Measurements from ENCODE around the gene DDX39B. TPM values are rescaled to one million over a fixed set of nuclear protein-coding genes. Genes with fewer than 3 reads are reported as not detected.
A peak's percentile ranks its signal among the peaks of the same experiment; 100 is the strongest.
"Not testable (repeated sequence)": the region's sequence is repeated elsewhere in the genome, so short reads cannot be mapped to it uniquely, and the experiment has no call there.

DDX39B gene
- total RNA-seq, 2 experiments from 2014 or later, result 477 to 488 TPM

DNA sequence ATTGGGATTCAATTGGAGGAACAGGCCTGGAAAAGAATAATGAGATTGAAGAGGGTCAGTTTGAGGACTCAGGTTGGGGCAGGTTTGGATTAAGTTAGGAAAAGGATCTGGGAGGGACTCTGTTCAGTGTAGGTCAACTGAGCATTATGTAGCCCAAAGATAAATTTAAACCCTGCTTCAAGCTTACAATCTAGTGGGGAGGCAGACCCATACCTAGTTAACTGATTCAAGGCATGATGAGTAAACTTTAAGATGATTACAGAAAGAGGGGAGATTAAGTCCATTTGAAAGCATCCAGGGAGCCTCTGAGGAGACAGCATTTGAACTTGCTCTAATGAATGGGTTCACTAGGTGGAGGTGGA is 18.9 kb upstream of the DDX39B start:
- no peak for ATAC-seq
- DNase-seq, result no peak
- Mint-ChIP-seq H3K4me1 (ENCODE audit: low read depth) (peaks cover 65% of the 10 kb centered on the region), H3K9me3 (ENCODE audit: insufficient read depth) (no peaks in the 10 kb centered on the region), H3K4me3 (peak overlapping the region; percentile 65), H3K27me3 (ENCODE audit: low read depth) (peaks cover 24% of the 10 kb centered on the region), H3K27ac (peak overlapping the region; percentile 82), H3K36me3 (ENCODE audit: low read depth) (peaks cover 57% of the 10 kb centered on the region)
- POLR2A ChIA-PET, result interaction anchor here (0.9 to 5.1 kb wide), 7 partner anchors 8 to 55 kb away, joined by 3 to 55 read pairs (median 6); partner anchors contain the start of genes LTA, LTB and TNF
- CTCF ChIA-PET, result interaction anchor here (1.2 to 17.1 kb wide), 11 partner anchors 8 to 54 kb away, joined by 3 to 189 read pairs (median 7); partner anchors contain the start of genes AIF1, LST1, LTB and NCR3

DNA sequence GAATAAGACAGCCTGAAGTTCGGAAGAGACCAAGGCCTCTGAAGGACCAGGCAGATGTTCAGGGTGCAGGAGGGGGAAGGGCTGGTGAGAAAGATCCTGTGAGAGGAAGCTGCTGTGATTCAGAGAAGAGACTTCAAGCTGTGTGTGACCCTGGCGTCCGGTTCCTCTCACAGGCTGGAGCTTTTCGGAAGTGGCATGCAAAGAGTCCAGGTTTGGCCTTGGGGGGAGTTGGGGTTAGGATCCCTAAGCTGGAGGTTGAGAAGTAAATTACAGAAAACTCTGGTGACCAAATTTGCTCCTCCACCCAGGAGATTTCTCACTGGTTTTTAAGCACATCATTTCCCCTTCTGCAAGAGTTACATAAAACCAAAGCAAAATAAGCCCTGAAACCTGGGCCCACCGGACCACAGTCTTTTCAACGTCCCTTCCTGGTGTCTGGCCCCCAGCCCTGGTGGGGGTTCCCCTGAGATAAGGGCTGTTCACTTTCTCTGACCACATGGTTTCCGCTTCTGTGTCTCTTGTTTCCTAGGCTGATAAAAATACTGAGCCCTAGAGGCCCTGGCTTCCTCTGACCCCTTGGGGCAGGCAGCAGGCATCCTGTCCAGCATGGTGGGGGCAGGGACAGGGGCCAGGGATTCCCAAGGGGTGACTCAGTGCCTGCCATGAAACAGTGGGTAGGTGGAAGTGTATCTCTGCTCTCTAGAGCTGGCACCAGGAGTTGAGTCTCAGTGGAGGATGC is 18.3 kb upstream of the DDX39B start:
- peak; percentile 70 for ATAC-seq
- peak; percentile 75 for DNase-seq
- peak overlapping the region; percentile 65 for H3K4me3 Mint-ChIP-seq

DNA sequence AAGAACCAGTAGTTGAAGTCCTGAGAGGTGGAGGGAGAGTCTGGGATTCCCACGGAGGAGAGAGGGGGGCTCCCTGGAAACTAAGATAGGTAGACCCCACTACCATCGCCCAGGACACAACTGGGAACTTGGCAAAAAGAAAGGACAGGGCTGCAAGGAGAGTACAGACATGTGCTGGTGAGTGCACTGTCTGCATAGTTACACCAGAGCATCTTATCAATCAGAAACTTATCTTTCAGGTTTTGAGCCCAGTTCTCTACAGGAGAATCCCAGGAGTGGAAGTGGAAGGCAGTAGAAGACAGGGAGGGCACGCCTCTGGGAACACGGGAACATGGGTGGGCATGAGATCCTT is 17.8 kb upstream of the DDX39B start:
- POLR2A ChIA-PET, result interaction anchor here (0.7 to 5.1 kb wide), 9 partner anchors 8 to 101 kb away, joined by 3 to 55 read pairs (median 5); partner anchors contain the start of genes C6orf47, LTA, LTB and NCR3
- peaks cover 52% of the 10 kb centered on the region for H3K36me3 Mint-ChIP-seq (ENCODE audit: low read depth)
- ATAC-seq, result peak; percentile 38

More for the DNA sequence above, 18.3 kb upstream of the DDX39B start:
- Mint-ChIP-seq H3K36me3 (ENCODE audit: low read depth) (peaks cover 54% of the 10 kb centered on the region), H3K27me3 (ENCODE audit: low read depth) (peaks cover 19% of the 10 kb centered on the region), H3K27ac (peak overlapping the region; percentile 82), H3K4me1 (ENCODE audit: low read depth) (peaks cover 65% of the 10 kb centered on the region), H3K9me3 (ENCODE audit: insufficient read depth) (no peaks in the 10 kb centered on the region)
- POLR2A ChIA-PET, result interaction anchor here (0.7 to 5.1 kb wide), 9 partner anchors 8 to 100 kb away, joined by 3 to 55 read pairs (median 5); partner anchors contain the start of genes C6orf47, LTA, LTB and NCR3
- CTCF ChIA-PET, result interaction anchor here (1.2 to 17.1 kb wide), 12 partner anchors 8 to 55 kb away, joined by 3 to 189 read pairs (median 6); partner anchors contain the start of genes AIF1, LST1, LTB and NCR3

DNA sequence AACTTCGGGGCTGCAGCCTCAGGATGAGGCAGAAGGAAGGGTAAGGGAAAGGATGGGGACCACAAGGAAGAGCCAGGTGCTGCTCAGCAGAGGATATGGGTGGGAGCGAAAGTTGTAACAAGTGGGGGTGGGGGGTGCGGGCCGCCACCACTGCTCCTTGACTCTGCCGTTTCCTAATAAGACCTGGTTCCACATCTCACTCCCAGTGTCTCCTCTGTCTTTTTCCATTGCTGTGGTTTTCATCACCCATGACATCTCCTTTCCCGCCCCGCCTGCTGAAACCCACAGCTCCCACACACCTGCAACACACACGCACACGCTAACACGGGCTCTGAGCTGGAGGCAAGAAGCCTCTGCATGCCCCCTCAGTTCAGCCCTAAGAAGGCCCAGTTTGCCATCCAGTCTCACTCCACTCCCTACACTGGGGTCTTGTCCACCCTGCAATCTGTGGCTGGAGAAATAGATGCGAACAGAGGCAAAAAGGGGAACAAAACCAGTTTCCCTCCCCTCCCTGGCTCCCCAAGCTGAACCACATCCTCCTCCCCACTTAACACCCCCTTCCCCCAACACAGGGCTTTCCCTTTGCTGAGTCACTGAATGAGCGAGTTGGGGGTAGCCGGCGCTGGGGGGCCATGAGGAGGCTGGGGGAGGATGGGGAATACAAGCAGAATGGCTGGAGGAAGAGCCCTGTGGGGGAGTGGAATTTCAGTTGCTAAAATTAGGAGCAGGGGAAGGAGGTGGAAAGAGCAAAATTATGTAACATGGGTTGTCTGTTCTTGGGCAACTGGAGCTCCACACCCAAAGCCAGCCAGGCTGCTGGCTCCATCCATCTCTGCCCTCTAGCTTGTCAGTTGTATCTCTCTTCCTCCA is 17.1 kb upstream of the DDX39B start:
- POLR2A ChIA-PET, result interaction anchor here (1.0 to 5.1 kb wide), 8 partner anchors 8 to 34 kb away, joined by 3 to 55 read pairs (median 8); partner anchors contain the start of genes LTA, LTB, NCR3 and NFKBIL1
- peak overlapping the region; percentile 65 for H3K4me3 Mint-ChIP-seq

More for the DNA sequence above, 17.8 kb upstream of the DDX39B start:
- CTCF ChIA-PET, result interaction anchor here (1.3 to 17.1 kb wide), 11 partner anchors 9 to 55 kb away, joined by 3 to 189 read pairs (median 7); partner anchors contain the start of genes AIF1, LST1, LTB and NCR3
- Mint-ChIP-seq H3K27ac (peak overlapping the region; percentile 82), H3K27me3 (ENCODE audit: low read depth) (peaks cover 14% of the 10 kb centered on the region), H3K4me3 (peak overlapping the region; percentile 65), H3K9me3 (ENCODE audit: insufficient read depth) (no peaks in the 10 kb centered on the region), H3K4me1 (ENCODE audit: low read depth) (peaks cover 69% of the 10 kb centered on the region)
- DNase-seq, result no peak

DNA sequence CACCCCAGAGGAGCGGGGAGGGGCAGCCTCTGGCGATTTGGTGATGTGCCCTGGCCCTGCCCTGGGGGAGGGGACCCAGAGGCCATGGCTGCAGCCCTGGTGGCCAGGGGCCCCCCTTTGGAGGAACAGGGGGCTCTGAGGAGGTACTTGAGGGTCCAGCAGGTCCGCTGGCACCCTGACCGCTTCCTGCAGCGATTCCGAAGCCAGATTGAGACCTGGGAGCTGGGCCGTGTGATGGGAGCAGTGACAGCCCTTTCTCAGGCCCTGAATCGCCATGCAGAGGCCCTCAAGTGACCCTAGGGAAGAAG is 16.5 kb upstream of the DDX39B start:
- H3K9me3 Mint-ChIP-seq (ENCODE audit: insufficient read depth), result no peaks in the 10 kb centered on the region
- peaks cover 51% of the 10 kb centered on the region for H3K36me3 Mint-ChIP-seq (ENCODE audit: low read depth)
- H3K4me1 Mint-ChIP-seq (ENCODE audit: low read depth), result peaks cover 68% of the 10 kb centered on the region
- DNase-seq (no peak), ATAC-seq (no peak)
- peak overlapping the region; percentile 65 for H3K4me3 Mint-ChIP-seq
- H3K27me3 Mint-ChIP-seq (ENCODE audit: low read depth), result peaks cover 9% of the 10 kb centered on the region
- H3K27ac Mint-ChIP-seq, result peak overlapping the region; percentile 82
- CTCF ChIA-PET, result interaction anchor here (1.2 to 17.1 kb wide), 5 partner anchors 10 to 40 kb away, joined by 4 to 189 read pairs (median 6); partner anchors contain the start of genes LTA, LTB, NFKBIL1 and TNF
- POLR2A ChIA-PET, result interaction anchor here (1.0 to 5.1 kb wide), 6 partner anchors 10 to 35 kb away, joined by 3 to 55 read pairs (median 8); partner anchors contain the start of genes LTA, LTB, NCR3 and NFKBIL1

More for the DNA sequence above, 17.1 kb upstream of the DDX39B start:
- ATAC-seq, result peak; percentile 61
- peaks cover 12% of the 10 kb centered on the region for H3K27me3 Mint-ChIP-seq (ENCODE audit: low read depth)
- peak overlapping the region; percentile 82 for H3K27ac Mint-ChIP-seq
- H3K9me3 Mint-ChIP-seq (ENCODE audit: insufficient read depth), result no peaks in the 10 kb centered on the region
- peaks cover 51% of the 10 kb centered on the region for H3K36me3 Mint-ChIP-seq (ENCODE audit: low read depth)
- CTCF ChIA-PET, result interaction anchor here (1.2 to 17.1 kb wide), 11 partner anchors 8 to 56 kb away, joined by 4 to 189 read pairs (median 6); partner anchors contain the start of genes AIF1, LST1, LTA and LTB
- DNase-seq, result peak; percentile 69
- H3K4me1 Mint-ChIP-seq (ENCODE audit: low read depth), result peaks cover 69% of the 10 kb centered on the region

DNA sequence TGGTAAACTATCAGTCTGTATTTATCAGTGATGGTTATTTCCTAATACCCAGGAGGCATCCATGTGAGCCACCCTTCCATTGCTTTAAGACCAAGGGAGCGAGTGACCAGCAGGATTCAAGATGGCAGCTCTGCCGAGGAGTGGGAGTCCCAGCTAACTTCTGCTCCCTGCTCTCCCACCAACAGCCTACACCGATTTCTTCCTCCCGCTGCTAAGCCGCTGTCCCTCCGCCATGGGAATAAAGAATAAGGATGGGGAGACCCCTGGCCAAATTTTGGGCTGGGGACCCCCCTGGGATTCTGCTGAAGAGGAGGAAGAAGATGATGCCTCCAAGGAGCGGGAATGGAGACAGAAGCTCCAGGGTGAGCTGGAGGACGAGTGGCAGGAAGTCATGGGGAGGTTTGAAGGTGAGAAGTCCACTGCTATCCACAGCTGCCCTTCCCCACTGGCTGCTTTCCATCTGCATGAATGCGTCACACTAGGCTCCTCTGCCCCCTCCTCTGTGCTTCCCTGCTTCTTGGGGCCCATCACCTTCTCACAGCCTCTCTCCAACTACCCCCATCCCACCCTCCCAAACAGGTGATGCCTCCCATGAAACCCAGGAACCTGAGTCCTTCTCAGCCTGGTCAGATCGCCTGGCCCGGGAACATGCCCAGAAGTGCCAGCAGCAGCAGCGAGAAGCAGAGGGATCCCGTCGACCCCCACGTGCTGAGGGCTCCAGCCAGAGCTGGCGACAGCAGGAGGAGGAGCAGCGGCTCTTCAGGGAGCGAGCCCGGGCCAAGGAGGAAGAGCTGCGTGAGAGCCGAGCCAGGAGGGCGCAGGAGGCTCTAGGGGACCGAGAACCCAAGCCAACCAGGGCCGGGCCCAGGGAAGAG is 15.9 kb upstream of the DDX39B start:
- POLR2A ChIA-PET, result interaction anchor here (0.7 to 5.1 kb wide), 6 partner anchors 10 to 24 kb away, joined by 3 to 55 read pairs (median 8); partner anchors contain the start of genes DDX39B, LTA, LTB and TNF
- H3K27me3 Mint-ChIP-seq (ENCODE audit: low read depth), result peaks cover 9% of the 10 kb centered on the region
- DNase-seq (no peak), ATAC-seq (no peak)
- peaks cover 53% of the 10 kb centered on the region for H3K36me3 Mint-ChIP-seq (ENCODE audit: low read depth)
- CTCF ChIA-PET, result interaction anchor here (1.3 to 17.1 kb wide), 5 partner anchors 10 to 40 kb away, joined by 3 to 189 read pairs (median 6); partner anchors contain the start of genes LTA, LTB and TNF
- peaks cover 68% of the 10 kb centered on the region for H3K4me1 Mint-ChIP-seq (ENCODE audit: low read depth)
- peak overlapping the region; percentile 75 for H3K27ac Mint-ChIP-seq
- H3K4me3 Mint-ChIP-seq, result no peak overlapping the region
- H3K9me3 Mint-ChIP-seq (ENCODE audit: insufficient read depth), result no peaks in the 10 kb centered on the region

DNA sequence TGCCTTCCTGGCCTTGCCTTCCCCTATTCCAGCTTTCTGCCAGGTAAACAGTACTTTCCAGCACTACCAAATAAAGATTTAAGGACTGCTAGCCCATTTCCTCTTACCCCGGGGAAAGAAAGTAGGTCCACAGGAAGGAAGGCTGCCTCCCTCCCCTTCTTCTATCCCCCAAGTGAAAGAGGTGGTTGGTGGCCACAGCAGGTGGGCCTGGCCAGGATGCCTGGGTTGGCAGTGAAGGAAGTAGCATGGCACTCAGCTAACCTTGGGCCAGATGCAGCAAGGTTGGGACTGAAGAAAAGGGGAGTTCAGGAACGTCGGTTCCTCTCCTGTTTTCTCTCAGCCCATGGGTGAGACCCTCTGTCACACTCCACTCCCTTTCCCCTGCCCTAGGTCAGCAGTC is 14.5 kb upstream of the DDX39B start:
- peaks cover 69% of the 10 kb centered on the region for H3K4me1 Mint-ChIP-seq (ENCODE audit: low read depth)
- POLR2A ChIA-PET, result interaction anchor here (0.7 to 5.1 kb wide), 5 partner anchors 10 to 1288 kb away, joined by 3 to 55 read pairs (median 4); partner anchors contain the start of genes ATP6V1G2, DDX39B, LST1 and PSMB8
- peak overlapping the region; percentile 8 for H3K4me3 Mint-ChIP-seq
- CTCF ChIA-PET, result interaction anchor here (1.1 to 17.1 kb wide), 5 partner anchors 9 to 42 kb away, joined by 3 to 189 read pairs (median 5); partner anchors contain the start of genes LTB, NFKBIL1 and TNF
- peaks cover 49% of the 10 kb centered on the region for H3K36me3 Mint-ChIP-seq (ENCODE audit: low read depth)
- H3K27me3 Mint-ChIP-seq (ENCODE audit: low read depth), result peaks cover 3% of the 10 kb centered on the region
- ATAC-seq, result no peak
- DNase-seq, result no peak
- no peaks in the 10 kb centered on the region for H3K9me3 Mint-ChIP-seq (ENCODE audit: insufficient read depth)
- H3K27ac Mint-ChIP-seq, result peak overlapping the region; percentile 57

DNA sequence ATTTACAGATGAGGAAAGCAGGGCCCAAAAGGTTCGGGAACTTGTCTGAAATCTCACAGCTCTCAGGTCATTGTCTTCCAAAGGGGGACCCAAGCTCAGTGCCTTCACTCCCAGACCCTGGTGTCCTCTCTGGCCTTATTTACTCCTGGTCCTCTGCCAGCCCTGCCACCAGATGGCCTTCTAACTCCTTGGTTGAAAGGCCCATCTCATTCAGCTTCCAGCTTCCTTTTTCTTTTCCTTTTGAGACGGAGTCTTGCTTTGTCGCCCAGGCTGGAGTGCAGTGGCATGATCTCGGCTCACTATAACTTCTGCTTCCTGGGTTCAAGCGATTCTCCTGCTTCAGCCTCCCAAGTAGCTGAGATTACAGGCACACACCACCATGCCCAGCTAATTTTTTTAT is 9.6 kb upstream of the DDX39B start:
- H3K27me3 Mint-ChIP-seq (ENCODE audit: low read depth); H3K4me3 Mint-ChIP-seq; ATAC-seq; H3K9me3 Mint-ChIP-seq (ENCODE audit: insufficient read depth): not testable (repeated sequence)
- POLR2A ChIA-PET, result interaction anchor here (0.6 to 6.3 kb wide), 17 partner anchors 8 to 644 kb away, joined by 3 to 62 read pairs (median 5); partner anchors contain the start of genes BAG6, DDX39B, LST1 and LTB
- peaks cover 54% of the 10 kb centered on the region for H3K4me1 Mint-ChIP-seq (ENCODE audit: low read depth)
- H3K36me3 Mint-ChIP-seq (ENCODE audit: low read depth), result peaks cover 32% of the 10 kb centered on the region
- CTCF ChIA-PET, result interaction anchor here (0.7 to 16.9 kb wide), 26 partner anchors 8 to 283 kb away, joined by 3 to 676 read pairs (median 4); partner anchors contain the start of genes ABHD16A, AIF1, DDX39B and HSPA1B
- H3K27ac Mint-ChIP-seq, result peak overlapping the region; percentile 67
- peak; percentile 76 for DNase-seq

DNA sequence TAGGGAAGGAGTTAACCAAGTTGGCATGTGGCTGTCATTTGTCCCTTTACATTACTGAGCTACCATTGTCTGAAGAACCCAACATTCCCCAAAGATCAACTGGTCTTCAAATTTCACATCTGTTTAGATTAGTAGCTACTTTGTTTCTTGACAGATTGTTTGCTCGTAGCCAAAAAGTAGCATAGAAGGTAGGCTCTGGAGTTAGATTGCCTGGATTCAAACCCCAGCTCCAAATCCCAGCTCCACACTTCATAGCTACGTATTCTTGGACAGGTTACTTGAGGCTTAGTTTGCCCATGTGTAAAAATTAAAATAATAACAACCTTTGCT is 6.7 kb upstream of the DDX39B start:
- no peaks in the 10 kb centered on the region for H3K27me3 Mint-ChIP-seq (ENCODE audit: low read depth)
- CTCF ChIA-PET, result interaction anchor here (0.9 to 16.9 kb wide), 6 partner anchors 12 to 116 kb away, joined by 3 to 676 read pairs (median 4); partner anchors contain the start of genes GPANK1, LST1, LTA and LTB

More for the DNA sequence above, 6.7 kb upstream of the DDX39B start:
- peaks cover 23% of the 10 kb centered on the region for H3K36me3 Mint-ChIP-seq (ENCODE audit: low read depth)
- no peak for ATAC-seq
- peak overlapping the region; percentile 90 for H3K27ac Mint-ChIP-seq
- no peaks in the 10 kb centered on the region for H3K9me3 Mint-ChIP-seq (ENCODE audit: insufficient read depth)
- peaks cover 51% of the 10 kb centered on the region for H3K4me1 Mint-ChIP-seq (ENCODE audit: low read depth)
- peak overlapping the region; percentile 84 for H3K4me3 Mint-ChIP-seq
- POLR2A ChIA-PET, result interaction anchor here (0.6 to 6.3 kb wide), 4 partner anchors 21 to 50 kb away, joined by 3 to 62 read pairs (median 10); partner anchors contain the start of genes LTB and NCR3
- no peak for DNase-seq
